ENCODE data around the gene NDUFA6.
A peak's percentile ranks its signal among the peaks of the same experiment; 100 is the strongest.
"Not testable (repeated sequence)": the region's sequence is repeated elsewhere in the genome, so short reads cannot be mapped to it uniquely, and the experiment has no call there.

The NDUFA6 gene

DNA sequence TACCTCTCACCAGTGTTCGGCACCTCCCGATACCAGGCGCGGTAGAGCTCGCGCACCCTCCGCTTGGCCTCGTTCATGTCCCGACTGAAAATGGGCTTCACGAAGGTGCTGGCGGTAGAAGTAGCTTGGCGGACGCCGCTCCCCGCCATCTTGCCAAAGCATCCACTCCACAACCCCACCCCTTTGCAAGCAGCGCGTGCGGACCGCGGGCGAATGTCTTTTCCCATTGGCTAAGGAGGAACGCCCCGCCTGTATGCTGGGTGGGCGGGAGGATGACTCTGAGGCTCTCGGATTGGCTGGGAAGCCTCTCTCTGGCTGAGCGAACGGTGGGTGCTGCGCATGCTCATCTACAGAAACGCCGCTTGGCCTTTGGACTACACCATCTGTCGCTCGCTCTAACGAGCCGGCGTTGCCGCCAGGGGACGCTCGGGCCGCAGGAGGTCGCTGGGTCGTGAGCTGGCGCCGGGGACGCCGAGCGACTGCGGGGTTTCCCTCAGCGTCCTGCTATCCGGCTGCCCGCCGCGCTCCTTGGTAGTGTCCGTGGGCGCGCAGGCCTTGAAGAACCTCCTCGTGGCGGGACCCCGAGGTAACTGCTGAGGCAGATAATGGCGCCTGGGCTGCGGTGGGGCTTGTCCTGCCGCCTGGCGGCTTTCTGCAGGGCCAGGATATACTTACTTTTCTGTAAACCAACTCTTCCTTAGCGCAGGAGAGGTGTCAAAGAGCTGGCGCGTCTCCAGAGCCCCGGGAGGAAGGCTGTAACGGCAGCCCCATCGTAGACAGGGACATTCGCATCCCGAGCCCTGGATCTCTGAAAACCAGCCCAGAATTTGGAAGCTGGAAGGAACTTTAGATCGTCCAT, at the start of gene NDUFA6:
Gene NDUFA6, minus strand, starts transcription at position 177 of the 859 bp plus-strand sequence. Its CDS starts 28 bp downstream, at position 149.
- DNase-seq (ENCODE audit: low read depth, low spot score) = peak; percentile 100

DNA sequence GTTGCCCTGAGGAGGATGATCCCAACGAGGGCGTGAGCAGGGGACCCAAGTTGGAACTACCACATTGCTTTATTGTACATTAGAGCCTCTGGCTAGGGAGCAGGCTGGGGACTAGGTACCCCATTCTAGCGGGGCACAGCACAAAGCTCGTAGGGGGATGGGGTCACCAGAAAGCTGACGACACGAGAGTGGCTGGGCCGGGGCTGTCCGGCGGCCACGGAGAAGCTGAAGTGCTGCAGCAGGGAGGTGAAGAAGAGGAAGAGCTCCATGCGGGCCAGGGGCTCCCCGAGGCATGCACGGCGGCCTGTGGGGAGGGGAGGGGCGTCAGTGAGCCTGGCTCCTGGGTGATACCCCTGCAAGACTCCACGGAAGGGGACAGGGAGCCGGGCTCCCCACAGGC, 49.6 kb upstream of the NDUFA6 start:
- DNase-seq (ENCODE audit: low read depth, low spot score) = not testable (repeated sequence)

DNA sequence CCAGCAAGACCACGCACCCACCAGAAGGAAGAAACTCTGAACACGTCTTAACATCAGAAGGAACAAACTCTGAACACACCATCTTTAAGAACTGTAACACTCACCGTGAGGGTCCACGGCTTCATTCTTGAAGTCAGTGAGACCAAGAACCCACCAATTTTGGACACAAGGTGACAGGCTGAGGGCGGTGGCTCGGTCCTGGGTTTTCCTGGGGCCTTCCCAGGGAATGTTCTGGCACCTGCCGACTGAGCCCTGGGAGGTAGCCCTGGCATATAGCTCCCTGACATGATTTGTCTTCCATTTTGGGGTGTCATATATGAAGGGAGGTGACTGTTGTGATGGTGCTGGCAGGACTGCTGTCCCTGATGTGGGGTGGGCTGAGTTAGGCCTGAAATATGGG, 48.9 kb upstream of the NDUFA6 start:
- DNase-seq (ENCODE audit: low read depth, low spot score) = not testable (repeated sequence)

DNA sequence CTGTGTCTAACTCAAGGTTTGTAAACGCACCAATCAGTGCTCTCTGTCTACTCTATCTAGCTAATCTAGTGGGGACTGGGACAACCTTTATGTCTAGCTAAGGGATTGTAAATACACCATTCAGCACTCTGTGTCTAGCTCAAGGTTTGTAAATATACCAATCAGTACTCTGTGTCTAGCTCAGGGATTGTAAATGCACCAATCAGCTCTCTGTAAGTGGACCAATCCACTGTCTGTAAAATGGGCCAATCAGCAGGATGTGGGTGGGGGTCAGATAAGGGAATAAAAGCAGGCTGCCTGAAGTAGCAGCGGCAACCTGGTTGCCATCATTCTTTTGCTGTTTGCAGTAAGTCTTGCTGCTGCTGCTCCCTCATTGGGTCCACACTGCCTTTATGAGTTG, 48.4 kb upstream of the NDUFA6 start:
- DNase-seq (ENCODE audit: low read depth, low spot score) = no peak

DNA sequence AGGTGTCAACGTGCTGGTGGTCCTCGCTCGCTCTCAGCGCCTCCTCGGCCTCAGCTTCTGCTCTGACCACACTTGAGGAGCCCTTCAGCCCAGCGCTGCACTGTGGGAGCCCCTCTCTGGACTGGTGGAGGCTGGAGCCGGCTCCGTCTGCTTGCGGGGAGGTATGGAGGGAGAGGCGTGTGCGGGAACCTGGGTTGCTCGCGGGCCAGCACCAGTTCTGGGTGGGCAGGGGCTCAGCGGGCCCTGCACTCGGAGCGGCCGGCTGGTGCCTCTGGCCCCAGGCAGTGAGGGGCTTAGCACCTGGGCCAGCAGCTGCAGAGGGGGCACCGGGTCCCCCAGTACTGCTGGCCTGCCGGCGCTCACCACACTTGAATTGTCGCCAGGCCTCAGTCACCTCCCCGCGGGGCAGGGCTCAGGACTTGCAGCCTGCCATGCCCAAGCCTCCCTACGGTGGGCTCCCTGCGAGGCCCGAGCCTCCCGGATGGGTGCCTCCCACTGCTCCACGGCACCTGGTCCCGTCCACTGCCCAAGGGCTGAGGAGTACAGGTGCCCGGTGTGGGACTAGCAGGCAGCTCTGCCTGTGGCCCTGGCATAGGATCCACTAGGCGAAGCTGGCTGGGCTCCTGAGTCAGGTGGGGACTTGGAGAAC, 47.7 kb upstream of the NDUFA6 start:
- no peak for DNase-seq (ENCODE audit: low read depth, low spot score)

DNA sequence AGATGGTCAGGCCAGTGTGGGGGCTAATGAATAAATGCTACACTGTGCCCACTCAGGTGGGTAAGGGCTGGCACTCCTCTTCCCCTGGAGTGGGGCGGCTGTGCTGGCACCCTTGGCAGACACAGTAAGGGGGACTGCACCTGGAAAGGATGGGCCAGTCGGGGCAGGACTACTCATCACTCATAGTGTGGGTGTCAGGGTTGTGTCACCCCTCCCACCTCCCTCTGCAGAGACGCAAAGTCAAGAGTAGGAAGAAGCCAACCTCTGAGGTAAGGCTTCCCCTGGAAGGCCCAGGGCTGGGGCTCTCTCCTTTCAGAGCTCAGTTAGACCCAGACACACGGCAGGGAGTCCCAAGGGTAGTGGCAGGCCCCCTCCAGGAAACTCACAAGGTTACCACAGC, 45.1 kb upstream of the NDUFA6 start:
- DNase-seq (ENCODE audit: low read depth, low spot score) = not testable (repeated sequence)

DNA sequence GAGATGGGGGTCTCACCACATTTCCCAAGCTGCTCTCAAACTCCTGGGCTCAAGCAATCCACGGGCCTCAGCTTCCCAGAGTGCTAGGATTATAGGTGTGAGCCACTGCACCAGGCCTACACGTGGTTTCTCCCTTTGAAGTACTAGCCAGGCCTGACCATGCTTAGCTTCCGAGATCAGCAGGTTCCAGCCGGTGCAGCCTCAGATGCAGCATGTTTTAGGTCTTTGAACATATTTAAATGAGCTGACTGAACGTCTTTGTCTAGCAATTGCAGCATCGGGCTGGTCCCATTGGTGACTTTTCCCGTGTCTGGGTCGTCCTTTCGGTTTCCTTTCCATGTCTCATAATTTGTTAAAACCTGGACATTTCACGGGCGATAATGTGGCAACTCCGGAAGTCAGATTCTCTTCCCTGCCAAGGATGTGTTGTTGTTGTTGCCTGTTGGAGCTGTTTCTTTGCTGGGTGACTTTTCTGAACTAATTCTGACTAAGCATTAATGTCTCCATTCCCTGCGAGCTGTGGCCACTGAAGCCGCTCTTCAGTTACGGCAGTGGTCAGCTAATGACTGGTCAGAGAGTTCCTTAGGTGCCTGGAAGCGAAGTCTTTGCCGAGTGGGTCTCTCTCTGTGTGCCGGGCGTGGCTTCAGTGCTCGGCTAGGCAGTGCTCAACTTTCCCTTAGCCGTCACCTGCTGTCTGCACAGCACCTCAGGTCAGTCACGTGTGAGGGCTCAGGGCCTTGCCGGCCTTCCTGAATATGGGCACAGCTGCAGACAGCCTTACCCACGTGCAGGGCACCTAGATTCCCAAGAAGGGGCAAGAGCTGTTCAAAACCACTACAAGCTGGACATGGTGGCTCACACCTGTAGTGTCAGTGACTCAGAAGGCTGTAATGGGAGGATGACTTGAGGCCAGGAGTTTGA, 43.8 kb upstream of the NDUFA6 start:
- no peak for DNase-seq (ENCODE audit: low read depth, low spot score)

DNA sequence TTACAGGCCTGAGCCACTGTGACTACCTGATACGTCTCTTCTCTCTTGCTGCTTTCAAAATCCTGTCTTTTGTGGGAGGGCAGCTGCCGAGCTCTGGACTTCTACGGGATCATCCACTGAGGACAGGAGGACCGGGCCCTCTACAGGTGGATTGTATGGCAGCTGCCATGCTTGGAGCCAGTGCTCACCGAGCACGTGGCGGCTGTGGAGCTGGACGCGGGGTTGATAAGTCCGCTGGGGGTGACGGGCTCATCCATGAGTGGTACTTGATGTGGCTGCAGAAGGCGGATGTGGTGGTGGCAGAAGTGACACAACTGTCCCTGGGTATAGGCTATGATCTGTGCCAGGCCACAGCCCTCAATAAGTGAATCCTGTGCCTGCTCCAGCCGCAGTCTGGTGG, 41.9 kb upstream of the NDUFA6 start:
- DNase-seq (ENCODE audit: low read depth, low spot score) = no peak

DNA sequence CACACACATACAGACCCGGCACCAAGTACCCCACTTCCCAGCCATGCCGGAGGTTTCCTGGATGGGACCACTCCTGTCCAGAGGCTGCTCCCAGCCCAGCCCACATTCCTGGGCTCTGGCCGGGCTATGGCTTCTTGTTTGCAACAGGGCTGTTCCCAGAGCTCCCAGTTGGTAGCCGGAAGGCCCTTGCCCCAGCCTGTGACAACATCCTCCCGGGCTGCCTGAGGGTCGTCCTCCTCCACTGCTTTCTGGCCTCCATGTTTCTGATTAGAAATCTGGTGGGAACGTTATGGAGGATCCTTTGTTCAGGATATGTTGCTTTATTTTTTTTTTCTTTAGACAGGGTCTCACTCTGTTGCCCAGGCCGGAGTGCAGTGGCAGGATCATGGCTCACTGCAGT, 41.0 kb upstream of the NDUFA6 start:
- DNase-seq (ENCODE audit: low read depth, low spot score) = no peak

DNA sequence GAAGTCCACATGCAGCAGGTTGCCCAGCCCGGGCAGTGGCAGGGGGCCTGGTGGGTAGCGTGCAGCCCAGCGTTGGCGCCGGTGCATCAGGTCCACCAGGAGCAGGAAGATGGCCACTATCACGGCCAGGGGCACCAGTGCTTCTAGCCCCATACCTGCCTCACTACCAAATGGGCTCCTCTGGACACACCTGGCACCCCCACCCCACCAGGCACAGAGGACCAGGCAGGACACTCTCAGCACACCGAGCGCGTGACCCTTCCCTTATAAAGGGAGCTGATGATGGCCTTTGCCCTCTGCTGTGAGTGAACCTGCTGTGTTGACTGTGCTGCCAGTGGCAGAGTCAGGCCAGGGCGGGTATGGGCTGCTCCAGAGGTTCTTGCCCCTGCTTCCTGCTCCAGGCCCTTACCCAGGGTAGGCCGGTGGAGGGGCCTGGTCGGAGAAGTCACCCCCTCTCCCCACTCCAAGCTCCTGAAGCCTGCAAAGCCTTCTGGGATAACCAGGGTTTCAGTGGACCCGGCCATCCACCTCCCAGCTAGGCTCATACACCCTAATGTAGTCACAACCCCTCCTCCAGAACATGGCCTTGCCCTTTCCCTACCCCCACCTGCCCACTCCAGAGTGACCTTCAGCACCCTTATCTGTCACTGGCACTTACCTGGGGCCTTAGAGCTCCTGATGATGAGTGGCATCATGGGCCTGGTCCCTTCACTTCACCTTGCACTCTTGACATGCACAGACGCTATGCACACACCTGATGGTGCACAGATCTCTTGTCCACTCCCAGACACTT, 40.3 kb upstream of the NDUFA6 start, which contains the start of gene CYP2D6:
Gene CYP2D6, minus strand, starts transcription at position 172 of the 793 bp plus-strand sequence. Its CDS starts 19 bp downstream, at position 153.
- not testable (repeated sequence) for DNase-seq (ENCODE audit: low read depth, low spot score)

DNA sequence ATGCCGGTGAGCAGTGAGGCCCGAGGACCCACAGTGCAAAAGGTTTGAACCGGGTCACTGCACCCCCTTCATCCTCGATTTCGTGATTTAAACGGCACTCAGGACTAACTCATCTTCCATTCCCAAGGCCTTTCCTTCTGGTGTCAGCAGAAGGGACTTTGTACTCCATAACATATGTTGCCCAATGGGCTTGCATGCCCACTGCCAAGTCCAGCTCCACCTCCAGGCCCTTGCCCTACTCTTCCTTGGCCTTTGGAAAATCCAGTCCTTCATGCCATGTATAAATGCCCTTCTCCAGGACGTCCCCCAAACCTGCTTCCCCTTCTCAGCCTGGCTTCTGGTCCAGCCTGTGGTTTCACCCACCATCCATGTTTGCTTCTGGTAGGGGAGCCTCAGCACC, 39.6 kb upstream of the NDUFA6 start:
- not testable (repeated sequence) for DNase-seq (ENCODE audit: low read depth, low spot score)

DNA sequence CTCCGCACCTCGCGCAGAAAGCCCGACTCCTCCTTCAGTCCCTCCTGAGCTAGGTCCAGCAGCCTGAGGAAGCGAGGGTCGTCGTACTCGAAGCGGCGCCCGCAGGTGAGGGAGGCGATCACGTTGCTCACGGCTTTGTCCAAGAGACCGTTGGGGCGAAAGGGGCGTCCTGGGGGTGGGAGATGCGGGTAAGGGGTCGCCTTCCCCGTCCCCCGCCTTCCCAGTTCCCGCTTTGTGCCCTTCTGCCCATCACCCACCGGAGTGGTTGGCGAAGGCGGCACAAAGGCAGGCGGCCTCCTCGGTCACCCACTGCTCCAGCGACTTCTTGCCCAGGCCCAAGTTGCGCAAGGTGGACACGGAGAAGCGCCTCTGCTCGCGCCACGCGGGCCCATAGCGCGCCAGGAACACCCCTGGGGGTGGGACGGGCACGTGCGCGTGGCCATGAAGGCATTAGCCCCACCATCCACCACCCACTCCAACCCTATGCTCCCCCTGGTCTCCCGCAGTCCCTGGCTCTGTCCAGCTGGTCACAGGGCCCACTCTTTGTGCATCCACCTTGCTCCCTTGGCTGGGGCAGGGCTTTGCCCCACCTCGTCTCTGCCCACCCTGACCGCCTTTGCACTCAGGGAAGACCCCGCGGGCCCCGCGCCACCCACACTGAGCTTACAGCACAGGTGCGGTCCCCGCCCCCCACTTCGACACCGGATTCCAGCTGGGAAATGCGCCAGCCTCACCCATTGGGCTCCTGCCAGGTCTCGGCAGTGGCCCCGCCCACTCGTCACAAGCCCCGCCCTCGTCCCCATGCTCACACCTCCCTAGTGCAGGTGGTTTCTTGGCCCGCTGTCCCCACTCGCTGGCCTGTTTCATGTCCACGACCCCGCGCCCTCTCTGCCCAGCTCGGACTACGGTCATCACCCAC, 38.5 kb upstream of the NDUFA6 start:
- not testable (repeated sequence) for DNase-seq (ENCODE audit: low read depth, low spot score)

DNA sequence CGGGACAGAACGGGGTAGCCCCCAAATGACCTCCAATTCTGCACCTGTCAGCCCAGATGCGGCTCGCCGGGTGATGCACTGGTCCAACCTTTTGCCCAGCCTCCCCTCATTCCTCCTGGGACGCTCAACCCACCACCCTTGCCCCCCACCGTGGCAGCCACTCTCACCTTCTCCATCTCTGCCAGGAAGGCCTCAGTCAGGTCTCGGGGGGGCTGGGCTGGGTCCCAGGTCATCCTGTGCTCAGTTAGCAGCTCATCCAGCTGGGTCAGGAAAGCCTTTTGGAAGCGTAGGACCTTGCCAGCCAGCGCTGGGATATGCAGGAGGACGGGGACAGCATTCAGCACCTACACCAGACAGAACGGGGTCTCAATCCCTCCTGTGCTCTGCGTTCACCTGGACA, 37.4 kb upstream of the NDUFA6 start:
- DNase-seq (ENCODE audit: low read depth, low spot score) = not testable (repeated sequence)

DNA sequence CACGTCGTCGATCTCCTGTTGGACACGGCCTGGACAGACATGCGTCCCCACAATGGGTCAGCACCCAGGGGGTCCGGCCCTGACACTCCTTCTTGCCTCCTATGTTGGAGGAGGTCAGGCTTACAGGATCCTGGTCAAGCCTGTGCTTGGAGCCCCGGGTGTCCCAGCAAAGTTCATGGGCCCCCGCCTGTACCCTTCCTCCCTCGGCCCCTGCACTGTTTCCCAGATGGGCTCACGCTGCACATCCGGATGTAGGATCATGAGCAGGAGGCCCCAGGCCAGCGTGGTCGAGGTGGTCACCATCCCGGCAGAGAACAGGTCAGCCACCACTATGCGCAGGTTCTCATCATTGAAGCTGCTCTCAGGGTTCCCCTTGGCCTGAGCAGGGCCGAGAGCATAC, 37.0 kb upstream of the NDUFA6 start:
- no peak for DNase-seq (ENCODE audit: low read depth, low spot score)

DNA sequence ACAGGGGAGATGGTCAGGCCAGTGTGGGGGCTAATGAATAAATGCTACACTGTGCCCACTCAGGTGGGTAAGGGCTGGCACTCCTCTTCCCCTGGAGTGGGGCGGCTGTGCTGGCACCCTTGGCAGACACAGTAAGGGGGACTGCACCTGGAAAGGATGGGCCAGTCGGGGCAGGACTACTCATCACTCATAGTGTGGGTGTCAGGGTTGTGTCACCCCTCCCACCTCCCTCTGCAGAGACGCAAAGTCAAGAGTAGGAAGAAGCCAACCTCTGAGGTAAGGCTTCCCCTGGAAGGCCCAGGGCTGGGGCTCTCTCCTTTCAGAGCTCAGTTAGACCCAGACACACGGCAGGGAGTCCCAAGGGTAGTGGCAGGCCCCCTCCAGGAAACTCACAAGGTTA, 33.0 kb upstream of the NDUFA6 start:
- not testable (repeated sequence) for DNase-seq (ENCODE audit: low read depth, low spot score)

DNA sequence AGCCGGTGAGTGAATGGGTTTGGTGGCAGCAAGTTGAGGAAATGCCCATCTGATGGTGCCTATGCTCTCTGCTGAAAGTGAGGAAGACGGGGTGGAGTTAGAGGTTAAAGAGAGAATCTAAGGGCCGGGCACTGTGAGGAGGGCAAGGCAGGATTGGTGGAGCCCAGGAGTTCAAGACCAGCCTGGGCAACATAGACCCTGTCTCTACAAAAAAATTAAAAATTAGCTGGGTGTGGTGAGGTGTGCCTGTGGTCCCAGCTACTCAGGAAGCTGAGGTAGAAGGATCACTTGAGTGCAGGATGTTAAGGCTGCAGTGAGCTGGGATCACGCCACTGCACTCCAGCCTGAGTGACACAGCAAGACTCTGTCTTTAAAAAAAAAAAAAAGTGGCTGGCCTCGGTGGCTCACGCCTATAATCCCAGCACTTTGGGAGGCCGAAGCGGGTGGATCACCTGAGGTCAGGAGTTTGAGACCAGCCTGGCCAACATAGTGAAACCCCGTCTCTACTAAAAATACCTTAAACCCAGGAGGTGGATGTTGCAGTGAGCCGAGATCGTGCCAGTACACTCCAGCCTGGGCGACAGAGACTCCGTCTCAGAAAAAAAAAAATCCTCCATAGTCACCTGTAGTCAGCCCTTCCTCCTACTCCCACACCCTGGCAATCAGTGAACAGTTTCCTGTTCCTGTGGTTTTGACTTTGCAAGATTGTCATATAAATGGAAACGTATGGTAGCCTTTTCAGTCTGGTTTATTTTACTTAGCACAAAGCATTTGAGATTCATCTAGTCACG, 29.9 kb upstream of the NDUFA6 start:
- DNase-seq (ENCODE audit: low read depth, low spot score) = not testable (repeated sequence)

DNA sequence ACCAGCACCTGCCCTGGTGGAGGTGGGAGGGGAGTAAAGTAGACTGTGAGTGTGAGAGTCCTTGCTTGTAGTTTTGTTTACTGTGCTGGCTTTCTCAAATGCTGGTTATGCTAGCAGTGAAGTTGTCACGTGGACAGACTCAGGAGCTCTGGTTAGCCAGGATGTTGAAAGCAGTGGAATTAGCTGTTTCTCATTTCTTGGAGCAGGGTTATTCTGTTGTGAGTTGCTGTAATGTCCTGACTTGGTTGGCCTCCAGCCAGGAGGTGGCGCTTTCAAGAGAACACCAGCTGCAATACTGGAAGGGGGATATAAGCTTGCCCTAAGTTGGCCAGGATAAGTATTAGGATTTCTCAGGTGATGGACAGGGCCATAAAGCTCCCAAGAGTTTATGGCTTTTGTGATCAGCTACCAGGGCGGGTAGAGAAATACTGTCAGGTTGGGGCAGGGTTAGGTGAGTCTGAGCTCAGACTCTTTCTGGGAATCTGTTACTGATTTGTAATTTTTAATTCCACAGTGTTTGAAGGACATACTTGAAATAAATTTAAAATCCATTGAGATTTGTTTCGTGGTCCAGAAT, 26.4 kb upstream of the NDUFA6 start:
- DNase-seq (ENCODE audit: low read depth, low spot score) = no peak

DNA sequence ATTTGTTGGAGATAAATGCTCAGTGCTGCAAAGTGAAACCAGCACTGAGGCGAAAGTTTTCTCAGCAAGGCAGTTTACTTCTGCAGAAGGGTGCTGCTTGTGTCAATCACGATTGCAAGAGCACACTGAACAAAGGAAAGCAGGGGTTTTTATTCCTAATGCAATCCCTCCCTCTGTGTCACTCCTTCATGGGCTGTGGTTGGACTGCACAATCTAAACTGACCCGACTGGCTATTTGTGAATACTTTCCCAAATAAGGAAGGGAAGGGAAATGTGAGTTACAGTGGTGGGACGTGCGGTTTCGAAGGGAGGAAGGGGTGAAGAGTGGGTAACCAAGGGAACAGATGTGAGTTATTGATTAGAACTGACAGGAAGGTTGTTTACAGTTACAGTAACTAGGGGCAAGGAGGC, 24.9 kb upstream of the NDUFA6 start:
- not testable (repeated sequence) for DNase-seq (ENCODE audit: low read depth, low spot score)

DNA sequence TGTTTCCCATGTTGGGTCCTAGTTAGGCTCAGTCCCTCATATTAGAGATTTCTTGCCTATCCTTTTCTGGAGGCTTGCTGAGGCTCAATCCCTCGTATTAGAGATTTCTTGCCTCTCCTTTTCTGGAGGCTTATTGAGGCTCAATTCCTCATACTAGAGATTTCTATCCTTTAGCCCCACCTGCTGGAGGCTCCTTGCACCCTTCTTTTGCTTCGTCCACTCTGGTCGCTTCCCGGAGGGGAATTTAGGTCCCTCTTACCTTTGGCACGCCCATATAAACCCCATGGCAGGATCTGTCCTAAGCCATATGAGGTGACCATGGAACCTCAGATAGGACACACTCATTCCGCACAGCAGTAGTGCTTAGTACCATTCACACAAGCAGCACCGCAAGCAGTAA, 24.1 kb upstream of the NDUFA6 start:
- DNase-seq (ENCODE audit: low read depth, low spot score) = no peak
